ENCODE data around the gene CDADC1. TPM values are rescaled to one million over a fixed set of nuclear protein-coding genes. Genes with fewer than 3 reads are reported as not detected.
A peak's percentile ranks its signal among the peaks of the same experiment; 100 is the strongest.

Gene CDADC1
- 11.4 TPM for total RNA-seq
- long read RNA-seq, transcript CDADC1-201 (10 exons, 3,386 nt) = major isoform, 10 of 15 reads
- long read RNA-seq, partial matches to known transcripts = 2 of 15 reads
- long read RNA-seq, other reads (novel, unspliced or antisense) = 3 of 15 reads

DNA sequence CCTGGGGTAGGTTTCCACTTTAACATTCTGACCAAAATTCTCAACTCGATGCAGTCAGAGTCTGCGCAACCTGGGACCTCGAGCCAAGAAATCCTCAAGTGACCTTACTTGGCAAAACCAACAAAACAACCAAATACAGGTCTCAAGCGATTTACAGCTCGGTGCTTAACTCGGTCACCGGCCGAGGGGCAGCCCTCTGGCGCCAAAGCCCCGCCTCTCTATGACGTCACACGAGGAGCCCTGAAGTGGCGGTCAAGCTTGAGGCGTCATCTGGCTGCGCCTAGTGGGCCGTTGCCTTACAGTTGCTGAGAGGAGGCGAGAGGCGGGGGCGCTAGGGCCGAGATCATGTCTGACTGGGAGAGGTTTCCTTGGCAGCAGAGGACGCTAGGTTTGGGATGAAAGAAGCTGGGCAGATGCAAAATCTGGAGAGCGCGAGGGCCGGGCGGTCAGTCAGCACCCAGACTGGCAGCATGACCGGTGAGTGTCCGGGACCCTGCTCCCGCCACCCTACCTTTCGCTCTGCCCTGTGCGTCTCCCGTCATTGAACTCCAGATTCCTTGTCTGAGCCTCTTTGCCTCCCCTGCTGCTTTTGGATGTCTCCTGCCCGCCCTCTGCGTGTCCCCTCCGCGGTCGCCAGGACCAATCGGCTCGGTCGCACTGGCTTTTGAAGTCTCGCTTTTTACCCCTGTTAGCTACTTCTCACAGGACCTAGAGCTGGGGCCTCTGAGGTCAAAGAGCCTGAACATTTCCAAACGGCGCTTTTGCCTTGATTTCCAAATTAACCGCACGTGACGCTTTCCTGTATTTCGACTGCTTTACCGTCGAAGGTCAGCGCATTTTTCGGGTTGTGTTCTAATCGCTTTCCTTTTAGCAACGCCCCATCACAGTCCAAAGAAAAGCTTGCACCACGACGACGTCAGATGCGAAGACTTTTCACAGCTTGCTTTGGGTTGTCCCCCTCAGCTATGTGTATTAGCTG is at the start of gene CDADC1:
TSS of gene CDADC1 (plus strand) at position 283 of the 979 bp plus-strand sequence. CDS start at position 396, 113 bp downstream.
- peak; percentile 98 for DNase-seq

DNA sequence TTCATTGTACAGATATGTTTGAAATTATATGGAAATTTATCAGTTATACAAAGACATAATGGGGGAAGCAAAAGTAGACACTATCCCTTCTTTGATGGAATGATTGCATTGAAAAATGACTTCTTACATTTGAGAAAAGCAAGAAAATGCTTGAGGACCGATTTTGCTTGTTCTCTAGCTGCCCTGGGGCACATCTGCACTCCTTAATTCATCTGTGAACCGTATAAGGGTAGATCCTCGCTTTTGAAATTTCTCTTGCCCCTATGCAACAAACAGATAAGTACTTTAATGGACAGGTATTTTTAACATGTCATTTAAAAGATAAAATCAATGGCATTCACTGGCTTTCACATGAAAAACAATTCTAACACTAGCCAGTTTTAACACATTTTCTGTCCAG is 41.1 kb upstream of the CDADC1 start:
- H3K27me3 ChIP-seq (ENCODE audit: low read depth) = no peaks in the 10 kb centered on the region
- intact Hi-C loops (cut with micrococcal nuclease) = no loop called here
- TF ChIP-seq, protein P1, sequence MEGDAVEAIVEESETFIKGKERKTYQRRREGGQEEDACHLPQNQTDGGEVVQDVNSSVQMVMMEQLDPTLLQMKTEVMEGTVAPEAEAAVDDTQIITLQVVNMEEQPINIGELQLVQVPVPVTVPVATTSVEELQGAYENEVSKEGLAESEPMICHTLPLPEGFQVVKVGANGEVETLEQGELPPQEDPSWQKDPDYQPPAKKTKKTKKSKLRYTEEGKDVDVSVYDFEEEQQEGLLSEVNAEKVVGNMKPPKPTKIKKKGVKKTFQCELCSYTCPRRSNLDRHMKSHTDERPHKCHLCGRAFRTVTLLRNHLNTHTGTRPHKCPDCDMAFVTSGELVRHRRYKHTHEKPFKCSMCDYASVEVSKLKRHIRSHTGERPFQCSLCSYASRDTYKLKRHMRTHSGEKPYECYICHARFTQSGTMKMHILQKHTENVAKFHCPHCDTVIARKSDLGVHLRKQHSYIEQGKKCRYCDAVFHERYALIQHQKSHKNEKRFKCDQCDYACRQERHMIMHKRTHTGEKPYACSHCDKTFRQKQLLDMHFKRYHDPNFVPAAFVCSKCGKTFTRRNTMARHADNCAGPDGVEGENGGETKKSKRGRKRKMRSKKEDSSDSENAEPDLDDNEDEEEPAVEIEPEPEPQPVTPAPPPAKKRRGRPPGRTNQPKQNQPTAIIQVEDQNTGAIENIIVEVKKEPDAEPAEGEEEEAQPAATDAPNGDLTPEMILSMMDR (IDR thresholded peaks at IDR 0.05; ENCODE audit: borderline replicate concordance) = no peak
- no peak for DNase-seq
- H3K9me3 ChIP-seq (replicated peaks) = no peaks in the 10 kb centered on the region
- peaks cover 69% of the 10 kb centered on the region for H3K36me3 ChIP-seq
- no peak overlapping the region for H3K4me3 ChIP-seq
- H3K4me1 ChIP-seq = no peaks in the 10 kb centered on the region
- no peak overlapping the region for H3K27ac ChIP-seq (replicated peaks)

More for the DNA sequence above, at the start of gene CDADC1:
- Histone ChIP-seq H3K9me3 (replicated peaks) (no peaks in the 10 kb centered on the region), H3K4me1 (peaks cover 30% of the 10 kb centered on the region), H3K4me3 (peak within 1 kb of the TSS; percentile 93), H3K27ac (replicated peaks) (peak within 1 kb of the TSS; percentile 93), H3K27me3 (ENCODE audit: low read depth) (no peaks in the 10 kb centered on the region), H3K36me3 (no peaks in the 10 kb centered on the region)
- TF ChIP-seq, protein P1 (IDR thresholded peaks at IDR 0.05; ENCODE audit: borderline replicate concordance) = no peak
- intact Hi-C loops (cut with micrococcal nuclease) = no loop called here

DNA sequence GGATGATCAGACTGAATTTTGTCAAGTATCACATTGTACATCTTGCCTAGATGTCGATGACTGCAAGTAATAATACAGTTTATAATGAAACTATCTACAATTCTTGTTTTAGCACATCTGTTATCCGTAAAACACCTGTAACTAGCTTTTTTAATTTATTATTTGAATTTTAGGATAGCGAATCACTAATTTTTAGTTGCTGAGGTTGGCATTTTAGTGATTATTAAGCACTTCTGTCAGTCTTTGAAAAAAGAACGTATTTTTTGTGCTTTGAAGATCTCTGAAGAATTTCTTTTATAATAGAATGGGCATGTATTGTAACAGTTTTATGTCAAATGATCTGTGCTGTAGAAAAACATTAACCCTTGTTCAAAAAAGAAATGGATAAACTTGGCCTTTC is 39.1 kb upstream of the CDADC1 start:
- Histone ChIP-seq H3K27ac (replicated peaks) (no peak overlapping the region), H3K4me1 (no peaks in the 10 kb centered on the region), H3K9me3 (replicated peaks) (no peaks in the 10 kb centered on the region), H3K27me3 (ENCODE audit: low read depth) (no peaks in the 10 kb centered on the region), H3K4me3 (no peak overlapping the region), H3K36me3 (peaks cover 49% of the 10 kb centered on the region)
- DNase-seq = no peak
- TF ChIP-seq, protein P1 (IDR thresholded peaks at IDR 0.05; ENCODE audit: borderline replicate concordance) = no peak
- intact Hi-C loops (cut with micrococcal nuclease) = no loop called here

DNA sequence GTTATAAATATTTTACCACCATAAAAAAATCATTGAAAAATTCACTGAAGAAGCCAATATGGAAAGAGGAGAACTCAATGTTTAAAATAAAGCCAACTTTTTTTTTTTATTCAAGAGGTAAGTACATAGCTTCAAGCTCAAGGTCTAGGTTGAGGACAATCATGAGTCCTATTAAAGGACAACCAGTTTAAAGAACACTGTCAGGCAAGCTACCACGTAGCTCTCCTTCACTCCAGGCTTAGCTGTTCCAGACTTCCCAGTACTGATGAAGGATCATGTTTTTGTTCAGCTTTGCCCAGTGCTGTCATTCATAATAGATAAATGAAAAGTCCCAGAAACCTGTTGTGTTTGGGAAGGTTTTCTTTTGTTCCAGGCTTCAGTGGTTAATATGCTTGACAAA is 37.6 kb upstream of the CDADC1 start:
- H3K27me3 ChIP-seq (ENCODE audit: low read depth) = no peaks in the 10 kb centered on the region
- H3K4me1 ChIP-seq = no peaks in the 10 kb centered on the region
- H3K36me3 ChIP-seq = peaks cover 34% of the 10 kb centered on the region
- TF ChIP-seq, protein P1 (IDR thresholded peaks at IDR 0.05; ENCODE audit: borderline replicate concordance) = no peak
- intact Hi-C loops (cut with micrococcal nuclease) = no loop called here
- DNase-seq = no peak
- no peak overlapping the region for H3K4me3 ChIP-seq
- H3K9me3 ChIP-seq (replicated peaks) = no peaks in the 10 kb centered on the region
- no peak overlapping the region for H3K27ac ChIP-seq (replicated peaks)

DNA sequence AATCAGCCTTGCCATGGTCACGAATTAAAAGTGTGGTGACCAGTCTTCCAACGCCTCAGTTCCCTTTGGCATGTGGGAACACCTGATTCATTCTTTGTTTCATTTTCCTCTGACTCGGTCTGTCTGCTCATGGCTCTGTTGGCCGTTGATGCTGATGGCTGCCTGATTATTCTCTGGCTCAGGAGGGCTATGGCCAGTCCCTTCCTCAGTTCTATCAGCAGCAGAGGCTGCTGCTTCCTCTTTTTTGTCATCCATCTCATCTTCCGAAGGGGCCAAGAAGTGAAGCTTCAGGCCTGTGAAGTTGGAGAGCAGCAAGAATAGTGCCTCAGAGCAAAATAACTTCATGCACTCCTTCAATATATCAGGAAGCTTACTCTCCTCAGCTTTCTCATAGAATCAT is 37.1 kb upstream of the CDADC1 start:
- Histone ChIP-seq H3K27me3 (ENCODE audit: low read depth) (no peaks in the 10 kb centered on the region), H3K9me3 (replicated peaks) (no peaks in the 10 kb centered on the region), H3K36me3 (peaks cover 30% of the 10 kb centered on the region), H3K27ac (replicated peaks) (no peak overlapping the region), H3K4me1 (no peaks in the 10 kb centered on the region), H3K4me3 (no peak overlapping the region)
- DNase-seq = no peak
- TF ChIP-seq, protein P1 (IDR thresholded peaks at IDR 0.05; ENCODE audit: borderline replicate concordance) = no peak
- intact Hi-C loops (cut with micrococcal nuclease) = no loop called here
